Measurements from ENCODE around the gene KRTAP10-7.
"Not testable (repeated sequence)": the region's sequence is repeated elsewhere in the genome, so short reads cannot be mapped to it uniquely, and the experiment has no call there.

DNA sequence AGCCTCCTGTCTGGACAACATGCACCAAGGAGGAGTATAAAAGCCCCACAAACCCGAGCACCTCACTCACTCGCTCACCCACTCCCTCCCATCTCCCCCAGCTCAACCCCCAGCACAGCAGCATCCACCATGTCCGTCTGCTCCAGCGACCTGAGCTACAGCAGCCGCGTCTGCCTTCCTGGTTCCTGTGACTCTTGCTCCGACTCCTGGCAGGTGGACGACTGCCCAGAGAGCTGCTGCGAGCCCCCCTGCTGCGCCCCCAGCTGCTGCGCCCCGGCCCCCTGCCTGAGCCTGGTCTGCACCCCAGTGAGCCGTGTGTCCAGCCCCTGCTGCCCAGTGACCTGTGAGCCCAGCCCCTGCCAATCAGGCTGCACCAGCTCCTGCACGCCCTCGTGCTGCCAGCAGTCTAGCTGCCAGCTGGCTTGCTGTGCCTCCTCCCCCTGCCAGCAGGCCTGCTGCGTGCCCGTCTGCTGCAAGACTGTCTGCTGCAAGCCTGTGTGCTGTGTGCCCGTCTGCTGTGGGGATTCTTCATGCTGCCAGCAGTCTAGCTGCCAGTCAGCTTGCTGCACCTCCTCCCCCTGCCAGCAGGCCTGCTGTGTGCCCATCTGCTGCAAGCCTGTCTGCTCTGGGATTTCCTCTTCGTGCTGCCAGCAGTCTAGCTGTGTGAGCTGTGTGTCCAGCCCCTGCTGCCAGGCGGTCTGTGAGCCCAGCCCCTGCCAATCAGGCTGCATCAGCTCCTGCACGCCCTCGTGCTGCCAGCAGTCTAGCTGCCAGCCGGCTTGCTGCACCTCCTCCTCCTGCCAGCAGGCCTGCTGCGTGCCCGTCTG lies 26.6 kb upstream of the KRTAP10-7 start, which contains the start of gene KRTAP10-4:
- TF ChIP-seq, protein P1, sequence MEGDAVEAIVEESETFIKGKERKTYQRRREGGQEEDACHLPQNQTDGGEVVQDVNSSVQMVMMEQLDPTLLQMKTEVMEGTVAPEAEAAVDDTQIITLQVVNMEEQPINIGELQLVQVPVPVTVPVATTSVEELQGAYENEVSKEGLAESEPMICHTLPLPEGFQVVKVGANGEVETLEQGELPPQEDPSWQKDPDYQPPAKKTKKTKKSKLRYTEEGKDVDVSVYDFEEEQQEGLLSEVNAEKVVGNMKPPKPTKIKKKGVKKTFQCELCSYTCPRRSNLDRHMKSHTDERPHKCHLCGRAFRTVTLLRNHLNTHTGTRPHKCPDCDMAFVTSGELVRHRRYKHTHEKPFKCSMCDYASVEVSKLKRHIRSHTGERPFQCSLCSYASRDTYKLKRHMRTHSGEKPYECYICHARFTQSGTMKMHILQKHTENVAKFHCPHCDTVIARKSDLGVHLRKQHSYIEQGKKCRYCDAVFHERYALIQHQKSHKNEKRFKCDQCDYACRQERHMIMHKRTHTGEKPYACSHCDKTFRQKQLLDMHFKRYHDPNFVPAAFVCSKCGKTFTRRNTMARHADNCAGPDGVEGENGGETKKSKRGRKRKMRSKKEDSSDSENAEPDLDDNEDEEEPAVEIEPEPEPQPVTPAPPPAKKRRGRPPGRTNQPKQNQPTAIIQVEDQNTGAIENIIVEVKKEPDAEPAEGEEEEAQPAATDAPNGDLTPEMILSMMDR (conservative IDR thresholded peaks at IDR 0.05; ENCODE audit: low read depth in 2 of 2) = not testable (repeated sequence)
- not testable (repeated sequence) for TF ChIP-seq EZH2phosphoT487 (IDR thresholded peaks at IDR 0.05; ENCODE audit: unreplicated experiment); EZH2 (IDR thresholded peaks at IDR 0.05; ENCODE audit: low read depth, unreplicated experiment); POLR2AphosphoS5 (IDR thresholded peaks at IDR 0.05; ENCODE audit: low read depth); NANOG (IDR thresholded peaks at IDR 0.05; ENCODE audit: borderline replicate concordance); CREB1 (CRISPR knock-in tag; IDR thresholded peaks at IDR 0.05; ENCODE audit: low read depth); ZNF331 (CRISPR knock-in tag; IDR thresholded peaks at IDR 0.05; ENCODE audit: low read depth); JUNB (IDR thresholded peaks at IDR 0.05; ENCODE audit: unreplicated experiment); STAT1 (IDR thresholded peaks at IDR 0.05; ENCODE audit: unreplicated experiment)
- TF ChIP-seq, protein P2, sequence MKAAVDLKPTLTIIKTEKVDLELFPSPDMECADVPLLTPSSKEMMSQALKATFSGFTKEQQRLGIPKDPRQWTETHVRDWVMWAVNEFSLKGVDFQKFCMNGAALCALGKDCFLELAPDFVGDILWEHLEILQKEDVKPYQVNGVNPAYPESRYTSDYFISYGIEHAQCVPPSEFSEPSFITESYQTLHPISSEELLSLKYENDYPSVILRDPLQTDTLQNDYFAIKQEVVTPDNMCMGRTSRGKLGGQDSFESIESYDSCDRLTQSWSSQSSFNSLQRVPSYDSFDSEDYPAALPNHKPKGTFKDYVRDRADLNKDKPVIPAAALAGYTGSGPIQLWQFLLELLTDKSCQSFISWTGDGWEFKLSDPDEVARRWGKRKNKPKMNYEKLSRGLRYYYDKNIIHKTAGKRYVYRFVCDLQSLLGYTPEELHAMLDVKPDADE (IDR thresholded peaks at IDR 0.05) = not testable (repeated sequence)
- TF ChIP-seq, protein P3, sequence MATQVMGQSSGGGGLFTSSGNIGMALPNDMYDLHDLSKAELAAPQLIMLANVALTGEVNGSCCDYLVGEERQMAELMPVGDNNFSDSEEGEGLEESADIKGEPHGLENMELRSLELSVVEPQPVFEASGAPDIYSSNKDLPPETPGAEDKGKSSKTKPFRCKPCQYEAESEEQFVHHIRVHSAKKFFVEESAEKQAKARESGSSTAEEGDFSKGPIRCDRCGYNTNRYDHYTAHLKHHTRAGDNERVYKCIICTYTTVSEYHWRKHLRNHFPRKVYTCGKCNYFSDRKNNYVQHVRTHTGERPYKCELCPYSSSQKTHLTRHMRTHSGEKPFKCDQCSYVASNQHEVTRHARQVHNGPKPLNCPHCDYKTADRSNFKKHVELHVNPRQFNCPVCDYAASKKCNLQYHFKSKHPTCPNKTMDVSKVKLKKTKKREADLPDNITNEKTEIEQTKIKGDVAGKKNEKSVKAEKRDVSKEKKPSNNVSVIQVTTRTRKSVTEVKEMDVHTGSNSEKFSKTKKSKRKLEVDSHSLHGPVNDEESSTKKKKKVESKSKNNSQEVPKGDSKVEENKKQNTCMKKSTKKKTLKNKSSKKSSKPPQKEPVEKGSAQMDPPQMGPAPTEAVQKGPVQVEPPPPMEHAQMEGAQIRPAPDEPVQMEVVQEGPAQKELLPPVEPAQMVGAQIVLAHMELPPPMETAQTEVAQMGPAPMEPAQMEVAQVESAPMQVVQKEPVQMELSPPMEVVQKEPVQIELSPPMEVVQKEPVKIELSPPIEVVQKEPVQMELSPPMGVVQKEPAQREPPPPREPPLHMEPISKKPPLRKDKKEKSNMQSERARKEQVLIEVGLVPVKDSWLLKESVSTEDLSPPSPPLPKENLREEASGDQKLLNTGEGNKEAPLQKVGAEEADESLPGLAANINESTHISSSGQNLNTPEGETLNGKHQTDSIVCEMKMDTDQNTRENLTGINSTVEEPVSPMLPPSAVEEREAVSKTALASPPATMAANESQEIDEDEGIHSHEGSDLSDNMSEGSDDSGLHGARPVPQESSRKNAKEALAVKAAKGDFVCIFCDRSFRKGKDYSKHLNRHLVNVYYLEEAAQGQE (IDR thresholded peaks at IDR 0.05; ENCODE audit: unreplicated experiment) = not testable (repeated sequence)
